SKM-1 treated with dmso at 0.1 percent for 144 hours (cell line): ENCODE data around the gene NOPCHAP1.

ENCODE experiments used
- DNase-seq: peaks from one replicate; lab custom pipeline; 2025; ENCODE audit not compliant: unreplicated experiment; lab: John Stamatoyannopoulos, UW

Gene NOPCHAP1

DNA sequence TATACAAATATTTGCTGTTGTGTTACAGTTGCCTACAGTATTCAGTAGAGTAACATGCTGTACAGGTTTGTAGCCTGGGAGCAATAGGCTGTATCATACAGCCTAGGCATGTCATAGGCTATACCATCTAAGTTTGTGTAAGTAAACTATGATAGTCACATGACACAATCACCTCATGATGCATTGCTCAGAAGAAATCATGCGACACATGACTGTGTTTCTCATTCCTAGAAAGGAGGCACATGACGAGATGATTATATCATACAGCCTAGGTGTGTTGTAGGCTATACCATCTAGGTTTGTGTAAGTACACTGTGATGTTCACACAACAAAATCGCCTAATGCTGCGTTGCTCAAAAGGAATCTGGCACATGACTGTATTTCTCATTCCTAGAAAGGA is 31.9 kb downstream of the NOPCHAP1 start:
- DNase-seq: no peak

DNA sequence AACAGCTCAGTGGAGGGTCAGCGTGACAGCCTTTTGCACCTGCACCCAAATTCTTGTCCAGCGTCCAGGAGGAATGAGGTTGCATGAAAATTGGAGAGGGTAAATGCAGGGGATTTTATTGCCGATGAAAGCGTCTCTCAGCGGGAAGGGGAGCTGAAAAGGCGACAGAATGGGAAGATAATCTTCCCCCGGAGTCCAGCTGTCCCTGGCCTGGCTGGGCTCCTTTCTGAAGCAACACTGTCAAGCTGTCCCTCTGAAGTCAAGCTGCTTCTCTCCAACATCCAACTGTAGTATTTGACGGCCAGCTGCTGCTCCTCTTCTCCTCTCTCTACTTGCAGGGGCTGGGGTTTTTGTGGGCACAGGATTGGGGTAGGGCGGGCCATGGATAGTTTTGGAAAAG is 32.7 kb downstream of the NOPCHAP1 start:
- no peak for DNase-seq

DNA sequence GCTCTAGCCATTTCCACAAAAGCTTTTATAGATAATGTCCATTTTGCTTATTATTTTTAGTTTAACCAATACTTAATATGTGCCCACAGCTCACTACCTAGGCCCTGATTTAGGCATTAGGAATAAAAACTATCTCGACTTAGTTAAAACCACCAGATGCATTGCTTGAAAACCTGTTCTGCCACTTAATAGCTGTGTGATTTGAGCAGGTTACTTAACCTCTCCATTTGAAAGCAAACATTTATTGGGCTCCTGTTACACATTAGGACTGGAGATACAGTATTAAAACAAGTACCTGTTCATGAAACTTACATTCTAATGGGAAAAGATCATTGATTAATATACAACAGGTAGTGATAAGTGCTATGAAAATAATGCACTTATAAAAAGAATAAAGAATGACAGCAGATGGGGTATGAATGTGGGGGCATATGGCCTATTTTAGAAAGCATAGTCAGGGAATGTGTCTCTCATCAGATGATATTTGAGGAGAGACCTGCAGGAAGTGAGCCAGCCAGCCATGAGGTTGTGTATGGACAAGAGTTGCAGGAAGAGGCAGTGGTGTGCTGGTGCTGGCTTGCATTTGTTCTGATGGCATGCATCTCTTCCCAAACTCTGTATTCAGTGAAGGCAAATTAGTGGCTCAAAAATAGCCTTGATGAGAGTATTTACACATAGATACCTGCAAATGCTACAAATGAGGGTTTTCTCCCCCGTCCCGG is 34.3 kb downstream of the NOPCHAP1 start:
- DNase-seq: no peak

DNA sequence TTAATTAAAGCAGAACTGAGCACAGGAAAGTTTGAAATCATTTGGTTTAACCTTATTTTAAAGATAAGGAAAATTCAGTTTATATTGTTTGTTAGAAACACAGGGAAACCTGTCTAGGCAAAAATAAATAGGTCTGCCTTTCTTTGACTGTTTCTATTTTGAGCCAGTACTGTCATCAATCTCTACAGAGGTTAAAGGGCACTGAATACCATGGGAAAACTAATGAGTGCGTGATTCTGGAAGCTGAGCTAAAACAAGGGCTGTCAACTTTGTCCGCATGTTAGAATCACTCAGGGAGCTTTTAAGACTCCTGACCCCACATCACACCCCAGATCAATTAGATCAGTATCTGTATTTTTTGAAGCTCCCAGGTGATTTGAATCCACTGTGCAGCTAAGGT is 38.8 kb downstream of the NOPCHAP1 start:
- no peak for DNase-seq

DNA sequence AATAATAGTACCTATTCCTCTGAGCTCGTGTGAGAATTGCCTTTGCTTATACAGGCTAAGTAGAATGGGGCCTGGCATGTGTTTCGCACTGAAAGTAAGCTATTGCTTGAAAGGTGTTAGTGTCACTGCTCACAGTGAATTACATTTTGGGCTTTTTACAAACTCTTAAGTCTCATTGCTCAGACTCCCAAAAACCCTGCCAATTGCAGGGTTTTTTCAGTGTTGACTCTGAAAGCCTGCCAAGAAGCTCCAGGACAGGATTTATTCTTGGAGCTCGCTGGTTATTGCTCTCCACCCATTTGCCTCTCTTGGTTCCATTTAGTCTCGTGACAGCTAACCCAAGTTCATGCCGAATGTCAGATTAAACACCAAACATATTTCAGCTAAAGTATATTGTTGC is 39.8 kb downstream of the NOPCHAP1 start:
- no peak for DNase-seq

DNA sequence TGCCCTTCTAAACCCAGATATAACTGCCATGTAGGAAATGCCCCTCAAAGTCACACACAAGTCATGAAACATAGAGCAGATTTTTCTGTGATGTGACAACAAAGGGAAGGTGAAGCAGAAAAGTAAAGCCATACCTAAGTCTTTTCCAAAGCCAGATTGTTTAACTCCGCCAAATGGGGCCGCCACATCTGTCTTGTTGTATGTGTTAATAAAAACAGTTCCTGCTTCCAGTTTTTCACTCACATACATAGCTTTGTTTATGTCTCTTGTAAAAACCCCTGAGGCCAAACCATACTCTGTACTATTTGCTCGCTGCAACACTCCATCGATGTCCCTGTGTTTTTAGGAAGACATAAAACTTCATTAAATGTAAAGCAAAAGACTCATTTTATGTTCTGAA is 40.3 kb downstream of the NOPCHAP1 start:
- no peak for DNase-seq

DNA sequence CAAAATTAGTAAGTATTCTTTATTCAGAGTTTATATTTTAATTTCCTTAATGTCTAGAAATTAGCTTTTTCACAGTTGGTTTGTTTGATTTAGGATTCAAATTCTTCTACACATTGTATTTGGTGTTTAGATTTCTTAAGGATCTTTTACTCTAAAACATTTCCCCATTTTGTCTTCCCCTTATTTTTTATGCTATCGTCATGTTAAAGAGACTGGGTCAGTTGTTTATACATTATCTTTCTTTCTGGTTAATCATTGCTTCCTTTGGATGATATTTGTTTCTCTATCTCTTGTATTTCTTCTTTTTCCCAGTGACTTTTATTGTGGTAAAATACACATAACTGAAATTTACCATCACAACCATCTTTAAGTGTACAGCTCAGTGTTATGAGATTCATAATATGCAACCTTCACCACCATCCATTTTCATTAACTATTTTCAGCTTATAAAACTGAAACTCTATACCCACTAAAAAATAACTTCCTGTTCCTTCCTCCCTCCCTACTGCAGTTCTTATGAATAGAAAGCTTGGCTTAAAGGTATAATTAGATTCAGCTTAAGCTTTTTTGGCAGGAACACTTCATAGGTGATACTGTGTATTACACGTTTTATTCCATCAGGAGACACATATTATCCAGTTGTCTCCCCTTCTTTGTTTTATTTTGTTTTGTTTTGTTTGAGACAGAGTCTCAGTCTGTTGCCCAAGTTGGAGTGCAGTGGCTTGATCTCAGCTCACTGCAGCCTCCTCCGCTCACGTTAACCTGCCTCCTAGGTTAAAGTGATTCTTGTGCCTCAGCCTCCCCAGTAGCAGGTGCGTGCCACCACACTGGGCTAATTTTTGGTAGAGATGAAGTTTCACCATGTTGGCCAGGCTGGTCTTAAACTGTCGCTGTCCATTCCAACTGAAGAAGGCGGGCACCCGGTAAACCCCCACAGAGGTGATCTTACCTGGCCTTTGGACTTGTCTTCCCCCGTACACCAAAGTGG is 45.0 kb downstream of the NOPCHAP1 start:
- no peak for DNase-seq

DNA sequence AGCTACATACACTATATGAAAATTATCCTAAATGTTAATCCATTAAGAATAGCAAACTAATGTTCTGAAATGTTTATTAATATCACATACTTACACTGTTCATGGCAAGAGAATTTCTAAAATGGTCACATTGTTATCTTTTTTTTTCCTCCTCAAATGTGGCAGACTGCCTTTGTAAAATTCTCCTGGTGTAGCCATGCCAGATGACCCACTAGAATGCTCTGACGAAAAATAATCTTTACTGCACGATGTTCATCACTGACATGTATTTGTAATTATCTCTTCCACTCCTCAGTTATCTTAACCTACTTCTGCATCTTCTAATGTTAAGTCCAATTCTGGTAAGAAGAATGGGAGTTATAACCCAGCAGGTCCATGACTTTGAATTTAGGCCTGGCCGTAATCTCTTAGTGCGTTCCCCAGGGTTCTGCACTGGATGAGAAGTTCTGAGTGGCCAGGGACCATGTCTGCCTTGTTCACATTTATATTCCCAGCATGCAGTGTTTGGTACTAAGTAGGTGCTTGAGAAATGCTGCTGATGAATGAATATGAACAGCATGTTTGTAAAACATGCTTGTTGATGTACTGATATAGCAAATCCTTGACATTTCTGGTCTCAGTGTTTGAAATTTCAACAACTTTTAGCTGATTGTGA is 46.7 kb downstream of the NOPCHAP1 start:
- no peak for DNase-seq

DNA sequence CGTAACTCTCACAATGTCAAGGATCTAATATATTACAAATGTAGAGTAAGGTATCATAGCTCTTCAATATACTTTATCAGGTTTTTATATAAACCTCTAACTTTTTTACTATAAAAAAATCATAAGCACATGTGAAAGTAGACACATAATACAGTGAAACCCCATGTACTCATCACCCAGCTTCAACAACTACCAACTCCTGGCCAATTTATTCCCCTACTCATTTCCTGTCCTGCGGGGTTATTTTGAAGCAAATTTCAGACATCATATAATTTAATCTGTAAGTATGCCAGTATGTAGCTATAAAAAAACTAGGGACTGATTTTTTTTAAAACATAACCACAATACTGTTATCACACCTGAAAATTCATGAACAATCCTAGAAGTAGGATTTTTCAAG is 47.7 kb downstream of the NOPCHAP1 start:
- no peak for DNase-seq
